Liver (tissue), 3 donors: ENCODE measurements around the gene MECR.

Source experiments
- CTCF ChIP-seq: fragments of 150-350 bp; IDR thresholded peaks from 2 replicates; pipeline ENCODE4 v1.5.1; 2017; ENCODE audit warnings: improper control_type of control experiment, low read depth, low read length; ENCODE audit not compliant: missing input control
- GABPA ChIP-seq, 2 donors: IDR thresholded peaks in 1 of 2; conservative IDR thresholded peaks in 1 of 2; 2 replicates each; pipeline ENCODE4 v1.6.1; 2016; ENCODE audit warnings: antibody characterized with exemption in 2 of 2, mild to moderate bottlenecking in 1 of 2, moderate library complexity in 1 of 2
- MAX ChIP-seq: IDR thresholded peaks from 2 replicates; pipeline ENCODE4 v1.6.1; 2016; ENCODE audit warnings: antibody characterized with exemption
- SP1 ChIP-seq: IDR thresholded peaks from 2 replicates; pipeline ENCODE4 v1.6.1; 2018; ENCODE audit warnings: antibody characterized with exemption, mild to moderate bottlenecking
- TAF1 ChIP-seq: conservative IDR thresholded peaks from 2 replicates; pipeline ENCODE4 v1.6.1; 2016; ENCODE audit warnings: antibody characterized with exemption, mild to moderate bottlenecking
- donor health status: healthy.
- donor health status: healthy.

- TF ChIP-seq TAF1 (no peak), CTCF (no peak), MAX (no peak), SP1 (no peak), GABPA (IDR thresholded peaks at IDR 0.05 in 1 of 2, conservative IDR thresholded peaks at IDR 0.05 in 1 of 2) (no peak)
These were observed 6.5 kb upstream of the MECR start for GRCh38 chr1:29237129-29237821.
